IPS DF 6.9 (cell line): ENCODE data around the gene CPSF7.
A peak's percentile ranks its signal among the peaks of the same experiment; 100 is the strongest.

ENCODE experiments used
- DNase-seq: peaks from one replicate; pipeline ENCODE4 v3.0.0-alpha.2; 2013; ENCODE audit warnings: low read depth, low spot score
- H3K27ac ChIP-seq: one replicate; pipeline ENCODE4 v1.5.1; 2013; ENCODE audit warnings: low read length, control low read depth
- H3K27me3 ChIP-seq: 2 replicates; pipeline ENCODE4 v1.6.1; 2013; ENCODE audit warnings: mild to moderate bottlenecking, low read length; ENCODE audit not compliant: control insufficient read depth, insufficient read depth
- H3K36me3 ChIP-seq: 2 replicates; pipeline ENCODE4 v1.6.1; 2013; ENCODE audit warnings: low read length; ENCODE audit not compliant: control insufficient read depth, insufficient read depth
- H3K4me1 ChIP-seq: 2 replicates; pipeline ENCODE4 v1.6.1; 2013; ENCODE audit warnings: low read length; ENCODE audit not compliant: control insufficient read depth, insufficient read depth
- H3K4me3 ChIP-seq: 2 replicates; pipeline ENCODE4 v1.5.1; 2013; ENCODE audit warnings: mild to moderate bottlenecking, low read length
- H3K9me3 ChIP-seq: 2 replicates; pipeline ENCODE4 v1.6.1; 2013; ENCODE audit warnings: low read length, inconsistent platforms; ENCODE audit not compliant: control insufficient read depth, insufficient read depth
- WGBS: extraction: QIAGEN DNeasy Blood & Tissue Kit; methylation state at CpG from one replicate; pipeline ENCODE4 v1.1.7; 2013; ENCODE audit warnings: mixed read lengths, missing lambda C conversion rate; ENCODE audit not compliant: insufficient read length, insufficient coverage; 5-methylcytosine and 5-hydroxymethylcytosine counted together

CPSF7 gene

DNA sequence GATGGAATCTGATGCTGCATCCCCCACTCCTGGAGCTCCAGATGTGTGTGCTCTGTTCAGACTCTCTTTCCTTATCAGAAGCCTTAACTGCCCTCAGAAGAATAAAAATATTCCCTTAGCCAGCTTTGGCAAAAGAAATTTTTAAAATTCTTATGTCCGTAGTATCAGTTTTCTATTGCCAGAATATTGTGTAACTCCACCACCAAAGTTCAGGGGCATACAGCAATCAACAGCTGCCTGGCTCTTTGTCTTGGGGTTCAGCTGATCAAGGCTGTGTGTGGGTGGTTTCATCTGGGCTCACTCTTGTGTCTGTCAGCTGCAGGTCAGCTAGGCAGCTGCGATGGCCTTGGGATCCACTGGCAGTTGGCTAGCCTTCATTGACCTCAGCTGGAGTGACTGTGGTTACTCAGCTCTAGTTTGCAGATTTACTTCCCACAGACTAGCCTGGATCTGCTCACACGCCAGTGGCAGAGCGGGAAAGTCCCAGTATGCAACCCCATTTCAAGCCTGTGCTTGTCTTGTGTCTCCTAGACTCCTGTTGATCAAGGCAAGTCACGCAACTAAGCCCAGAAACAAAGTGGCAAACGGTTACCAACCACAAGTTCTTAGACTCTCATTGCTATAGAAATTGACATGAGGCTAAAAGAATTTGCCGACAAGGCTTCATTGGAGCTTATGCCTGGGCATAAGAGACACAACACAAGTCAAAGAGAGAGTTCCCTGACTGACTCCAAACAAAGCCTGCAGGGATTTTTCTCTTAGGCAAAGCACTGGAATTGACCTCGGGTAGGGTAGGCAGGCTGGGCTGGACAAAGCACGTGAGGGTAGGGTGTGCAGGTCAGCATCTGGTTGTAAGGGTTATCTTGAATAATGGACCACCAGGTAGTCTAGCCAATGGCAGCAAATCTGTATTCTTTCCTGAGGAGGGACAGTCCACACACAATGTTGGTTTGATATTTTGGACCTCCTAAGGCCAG lies 60.1 kb downstream of the CPSF7 start:
- WGBS, result no CpG with 5 or more reads among the region's 9 CpGs
- peaks cover 20% of the 10 kb centered on the region; the same call in 1 of the 2 replicates for H3K36me3 ChIP-seq
- H3K4me1 ChIP-seq, result no peaks in the 10 kb centered on the region
- no peak overlapping the region for H3K27ac ChIP-seq
- H3K4me3 ChIP-seq, result no peak overlapping the region
- H3K9me3 ChIP-seq, result peaks cover 2% of the 10 kb centered on the region; the same call in 1 of the 2 replicates
- no peak for DNase-seq
- no peaks in the 10 kb centered on the region for H3K27me3 ChIP-seq

GRCh38 chr11:61368646-61369045 lies 61.1 kb downstream of the CPSF7 start:
- Histone ChIP-seq H3K36me3 (peaks cover 25% of the 10 kb centered on the region; the same call in 1 of the 2 replicates), H3K27me3 (no peaks in the 10 kb centered on the region), H3K27ac (no peak overlapping the region), H3K4me1 (no peaks in the 10 kb centered on the region), H3K9me3 (peaks cover 2% of the 10 kb centered on the region; the same call in 1 of the 2 replicates), H3K4me3 (no peak overlapping the region)
- WGBS, result no CpG with 5 or more reads among the region's 7 CpGs
- no peak for DNase-seq

DNA sequence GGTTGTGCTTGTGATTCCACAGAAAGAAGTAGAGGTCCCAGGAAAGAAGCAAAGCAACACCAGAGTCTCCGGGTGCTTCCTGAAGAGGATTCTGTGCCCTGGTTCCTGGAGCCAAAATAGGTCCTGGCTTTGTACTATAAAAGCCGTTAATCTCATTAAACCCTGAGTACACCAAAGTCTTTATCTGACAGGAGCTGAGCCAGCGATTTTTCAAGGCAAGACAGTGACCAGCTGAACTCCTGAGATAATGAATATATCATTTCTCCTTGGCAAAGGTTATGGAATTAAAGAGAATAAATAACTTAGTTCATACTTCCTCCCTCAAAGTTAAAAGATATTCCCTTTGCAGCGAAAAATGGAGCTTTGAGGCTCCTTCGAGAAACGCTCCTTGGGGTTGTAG lies 62.4 kb downstream of the CPSF7 start:
- no peaks in the 10 kb centered on the region for H3K4me1 ChIP-seq
- H3K9me3 ChIP-seq, result no peaks in the 10 kb centered on the region
- no peak overlapping the region for H3K27ac ChIP-seq
- peaks cover 25% of the 10 kb centered on the region; the same call in 1 of the 2 replicates for H3K36me3 ChIP-seq
- no CpG with 5 or more reads among the region's 6 CpGs for WGBS
- no peak overlapping the region for H3K4me3 ChIP-seq
- no peak for DNase-seq
- H3K27me3 ChIP-seq, result no peaks in the 10 kb centered on the region

DNA sequence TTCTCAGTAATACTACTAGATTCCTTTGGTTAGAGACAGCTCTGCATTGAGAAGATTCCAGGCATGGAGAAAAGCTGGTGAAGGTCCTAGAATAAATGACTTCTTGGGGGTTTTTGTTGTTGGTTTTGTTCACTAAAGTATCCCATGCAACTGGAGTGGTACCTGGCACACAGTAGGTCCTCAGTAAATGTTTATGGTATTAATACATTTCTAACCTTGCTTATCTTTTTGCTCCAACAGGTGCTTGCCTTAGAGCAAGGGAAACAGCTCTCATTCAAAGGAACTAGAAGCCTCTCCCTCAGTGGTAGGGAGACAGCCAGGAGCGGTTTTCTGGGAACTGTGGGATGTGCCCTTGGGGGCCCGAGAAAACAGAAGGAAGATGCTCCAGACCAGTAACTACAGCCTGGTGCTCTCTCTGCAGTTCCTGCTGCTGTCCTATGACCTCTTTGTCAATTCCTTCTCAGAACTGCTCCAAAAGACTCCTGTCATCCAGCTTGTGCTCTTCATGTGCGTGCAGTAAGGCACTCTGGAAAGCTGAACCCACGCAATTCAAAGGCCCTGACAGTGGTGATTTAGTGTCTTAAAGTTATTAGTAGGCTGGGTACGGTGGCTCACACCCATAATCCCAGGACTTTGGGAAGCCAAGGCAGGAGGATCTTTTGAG lies 65.6 kb downstream of the CPSF7 start:
- Histone ChIP-seq H3K4me1 (no peaks in the 10 kb centered on the region), H3K4me3 (no peak overlapping the region), H3K27me3 (no peaks in the 10 kb centered on the region), H3K27ac (no peak overlapping the region), H3K36me3 (peaks cover 23% of the 10 kb centered on the region; the same call in 1 of the 2 replicates), H3K9me3 (no peaks in the 10 kb centered on the region)
- no CpG with 5 or more reads among the region's 5 CpGs for WGBS
- DNase-seq, result no peak

DNA sequence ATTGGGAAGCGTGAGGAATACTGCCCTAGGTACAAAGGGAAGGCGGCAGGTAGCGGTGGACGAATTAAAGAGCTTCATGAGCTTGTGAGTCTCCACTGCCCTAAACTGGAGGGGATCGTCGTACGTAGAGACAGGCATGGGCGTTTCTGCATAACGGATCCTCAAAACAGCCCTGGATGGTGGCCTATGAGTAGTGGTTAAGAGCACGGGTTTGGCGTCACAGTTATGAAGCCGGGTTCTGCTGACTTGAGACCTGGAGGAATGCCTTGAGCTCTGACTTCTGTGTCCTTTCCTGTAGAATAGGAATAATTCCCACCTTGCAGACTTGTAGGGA lies 67.3 kb downstream of the CPSF7 start:
- no peak for DNase-seq
- no peaks in the 10 kb centered on the region for H3K27me3 ChIP-seq
- H3K4me3 ChIP-seq, result peak overlapping the region; percentile 51
- no peak overlapping the region for H3K27ac ChIP-seq
- H3K9me3 ChIP-seq, result no peaks in the 10 kb centered on the region
- H3K36me3 ChIP-seq, result peaks cover 13% of the 10 kb centered on the region; the same call in 1 of the 2 replicates
- no CpG with 5 or more reads among the region's 12 CpGs for WGBS
- H3K4me1 ChIP-seq, result no peaks in the 10 kb centered on the region

- no CpG with 5 or more reads among the region's 63 CpGs for WGBS
- H3K4me3 ChIP-seq, result peak within 1 kb of the TSS; percentile 51
Observed at GRCh38 chr11:61361741-61362541, 67.8 kb downstream of the CPSF7 start, which contains the start of the genes CYB561A3 and TMEM138. CYB561A3 (minus strand) TSS chr11:61361882; CDS start chr11:61356713, 5,169 bp downstream. TMEM138 (plus strand) TSS chr11:61362374; CDS start chr11:61364391, 2,017 bp downstream.

DNA sequence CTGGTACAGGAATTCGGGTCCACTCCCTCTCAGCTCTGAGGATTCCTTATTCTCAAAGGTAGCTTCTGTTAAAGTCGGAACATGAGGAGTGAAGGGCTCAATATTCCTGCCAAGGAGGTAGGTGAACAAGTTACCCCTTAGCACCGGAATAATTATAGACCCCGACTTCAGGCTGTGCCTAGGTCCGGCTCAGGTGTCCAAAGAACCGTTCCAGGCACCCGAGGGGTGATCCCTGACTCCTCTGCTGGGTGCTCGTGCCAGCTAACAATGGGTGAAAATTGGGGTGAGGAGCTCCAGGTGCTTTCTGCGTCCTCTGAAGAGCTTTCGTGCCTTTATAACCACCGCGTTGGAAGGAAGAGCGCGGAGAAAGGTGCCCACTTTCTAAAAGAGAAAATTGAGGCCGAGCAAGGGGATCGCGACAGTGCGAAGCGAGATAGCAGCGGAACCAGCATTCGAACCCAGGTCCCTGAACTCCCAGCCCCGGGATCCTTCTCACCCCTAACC lies 68.5 kb downstream of the CPSF7 start:
- Histone ChIP-seq H3K27ac (no peak overlapping the region), H3K27me3 (no peaks in the 10 kb centered on the region), H3K4me1 (no peaks in the 10 kb centered on the region), H3K9me3 (no peaks in the 10 kb centered on the region), H3K36me3 (peaks cover 9% of the 10 kb centered on the region; the same call in 1 of the 2 replicates), H3K4me3 (peak overlapping the region; percentile 51)
- no CpG with 5 or more reads among the region's 22 CpGs for WGBS
- DNase-seq, result no peak

More at GRCh38 chr11:61361741-61362541, 67.8 kb downstream of the CPSF7 start, which contains the start of the genes CYB561A3 and TMEM138:
- Histone ChIP-seq H3K36me3 (peaks cover 13% of the 10 kb centered on the region; the same call in 1 of the 2 replicates), H3K4me1 (no peaks in the 10 kb centered on the region), H3K9me3 (no peaks in the 10 kb centered on the region), H3K27me3 (no peaks in the 10 kb centered on the region), H3K27ac (no peak within 1 kb of the TSS)
- DNase-seq, result peak; percentile 57

GRCh38 chr11:61359516-61359915 lies 70.3 kb downstream of the CPSF7 start:
- Histone ChIP-seq H3K27ac (no peak overlapping the region), H3K36me3 (peaks cover 4% of the 10 kb centered on the region; the same call in 1 of the 2 replicates), H3K4me3 (no peak overlapping the region), H3K9me3 (no peaks in the 10 kb centered on the region), H3K4me1 (no peaks in the 10 kb centered on the region), H3K27me3 (no peaks in the 10 kb centered on the region)
- no peak for DNase-seq
- no CpG with 5 or more reads among the region's 6 CpGs for WGBS

DNA sequence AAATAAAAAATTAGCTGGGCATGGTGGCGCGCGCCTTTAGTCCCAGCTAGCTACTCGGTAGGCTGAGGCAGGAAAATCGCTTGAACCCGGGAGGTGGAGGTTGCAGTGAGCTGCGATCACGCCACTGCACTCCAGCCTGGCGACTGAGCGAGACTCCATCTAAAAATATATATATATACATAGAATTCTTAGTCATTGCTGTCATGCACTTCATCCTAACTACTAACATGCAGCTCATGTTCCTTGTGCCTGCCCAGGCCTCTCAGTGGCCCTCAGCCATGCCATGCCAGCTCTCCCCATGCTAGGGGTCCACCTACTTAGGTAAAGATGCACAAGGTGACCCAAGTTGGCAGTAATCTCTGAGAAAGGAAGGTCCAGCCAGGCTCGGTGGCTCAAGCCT lies 71.2 kb downstream of the CPSF7 start:
- no peaks in the 10 kb centered on the region for H3K9me3 ChIP-seq
- no peaks in the 10 kb centered on the region for H3K4me1 ChIP-seq
- no peak for DNase-seq
- H3K36me3 ChIP-seq, result no peaks in the 10 kb centered on the region
- H3K27ac ChIP-seq, result no peak overlapping the region
- WGBS, result no CpG with 5 or more reads among the region's 11 CpGs
- no peaks in the 10 kb centered on the region for H3K27me3 ChIP-seq
- H3K4me3 ChIP-seq, result no peak overlapping the region
